Activated CD4-positive, alpha-beta T cell treated with anti-CD3 and anti-CD28 coated beads for 4 hours (primary cell): ENCODE results near the gene IL17B.

Experiments
- DNase-seq, 2 donors: peaks; one replicate each; pipeline ENCODE4 v3.0.0-alpha.2; 2020

IL17B gene

GRCh38 chr5:149379177-149379761 is at the start of gene IL17B:
Gene IL17B (minus strand): TSS chr5:149379292. CDS start chr5:149379225, 67 bp downstream.
- no peak for DNase-seq

GRCh38 chr5:149428032-149428431 is 48.9 kb upstream of the IL17B start:
- DNase-seq: no peak

GRCh38 chr5:149427374-149427773 is 48.3 kb upstream of the IL17B start:
- no peak for DNase-seq

- no peak for DNase-seq
Observed at GRCh38 chr5:149426931-149427330, 47.8 kb upstream of the IL17B start.

- DNase-seq: no peak
Observed at GRCh38 chr5:149425729-149426128, 46.6 kb upstream of the IL17B start.

GRCh38 chr5:149424371-149425315 is 45.6 kb upstream of the IL17B start:
- DNase-seq: no peak

GRCh38 chr5:149423794-149424268 is 44.7 kb upstream of the IL17B start:
- DNase-seq: no peak

GRCh38 chr5:149423049-149423793 is 44.1 kb upstream of the IL17B start:
- DNase-seq: no peak

GRCh38 chr5:149422366-149423048 is 43.4 kb upstream of the IL17B start:
- no peak for DNase-seq

GRCh38 chr5:149421834-149422233 is 42.7 kb upstream of the IL17B start:
- no peak for DNase-seq

- DNase-seq: no peak
Observed at GRCh38 chr5:149421372-149421685, 42.2 kb upstream of the IL17B start.

GRCh38 chr5:149420545-149421371 is 41.7 kb upstream of the IL17B start:
- no peak for DNase-seq

GRCh38 chr5:149419859-149420544 is 40.9 kb upstream of the IL17B start:
- no peak for DNase-seq

GRCh38 chr5:149419532-149419858 is 40.4 kb upstream of the IL17B start:
- no peak for DNase-seq

- no peak for DNase-seq
Observed at GRCh38 chr5:149418910-149419531, 39.9 kb upstream of the IL17B start.

- no peak for DNase-seq
Observed at GRCh38 chr5:149417711-149418368, 38.7 kb upstream of the IL17B start.

GRCh38 chr5:149416987-149417710 is 38.1 kb upstream of the IL17B start:
- no peak for DNase-seq

- no peak for DNase-seq
Observed at GRCh38 chr5:149415066-149415967, 36.2 kb upstream of the IL17B start.
